Measurements from ENCODE around the gene TEAD4.

- TF ChIP-seq CTCF (IDR thresholded peaks at IDR 0.05) (no peak), EZH2 (IDR thresholded peaks at IDR 0.05; ENCODE audit: borderline replicate concordance, insufficient read depth, low read depth, low read length, poor library complexity, severe bottlenecking) (no peak)
Measured at GRCh38 chr12:3061059-3061458, 101.9 kb downstream of the TEAD4 start.

All from B cell (primary cell).